Heart left ventricle (tissue), 16 donors: ENCODE data around the gene ANKRD33. TPM values are rescaled to one million over a fixed set of nuclear protein-coding genes. Genes with fewer than 3 reads are reported as not detected.

ENCODE experiments used
- ATAC-seq, 4 donors: fragments of 200-7000 bp; cut with Tn5 transposase; one replicate each; pipeline ENCODE4 v1.9.1; 2020 to 2022; ENCODE audit warnings: moderate library complexity in 4 of 4, mild to moderate bottlenecking in 3 of 4, moderate number of reproducible peaks in 1 of 4
- DNase-seq, 5 donors: peaks; one replicate each; pipeline ENCODE4 v3.0.0-alpha.2; 2020
- H3K27ac ChIP-seq, 12 donors: fragments of 200-600 bp; sonication (generic) in 4 of 12; one replicate each; pipeline versions ENCODE4 v1.5.0 to v1.8.0; 2016 to 2022; ENCODE audit warnings: mild to moderate bottlenecking in 2 of 12
- H3K27me3 ChIP-seq, 9 donors: fragments of 200-600 bp; sonication (generic) in 2 of 9; one replicate each; pipeline versions ENCODE4 v1.5.1 to v1.8.0; 2016 to 2022; ENCODE audit warnings: mild to moderate bottlenecking in 3 of 9
- H3K36me3 ChIP-seq, 9 donors: fragments of 200-600 bp; sonication (generic) in 2 of 9; one replicate each; pipeline versions ENCODE4 v1.5.0 to v1.8.0; 2018 to 2022; ENCODE audit warnings: mild to moderate bottlenecking in 2 of 9
- H3K4me1 ChIP-seq, 12 donors: fragments of 200-600 bp; sonication (generic) in 4 of 12; one replicate each; pipeline versions ENCODE4 v1.5.0 to v1.8.0; 2016 to 2022; ENCODE audit warnings: mild to moderate bottlenecking in 3 of 12
- H3K4me3 ChIP-seq, 12 donors: fragments of 200-600 bp; sonication (generic) in 4 of 12; one replicate each; pipeline versions ENCODE4 v1.5.0 to v1.8.0; 2017 to 2022; ENCODE audit warnings: mild to moderate bottlenecking in 9 of 12, moderate library complexity in 4 of 12
- H3K9me3 ChIP-seq, 12 donors: fragments of 200-600 bp; sonication (generic) in 4 of 12; one replicate each; pipeline versions ENCODE4 v1.5.0 to v1.8.0; 2016 to 2022; ENCODE audit warnings: mild to moderate bottlenecking in 1 of 12
- CTCF ChIP-seq, 12 donors: fragments of 200-600 bp; sonication (generic) in 4 of 12; IDR thresholded peaks; one replicate each; pipeline versions ENCODE4 v1.5.0 to v1.8.0; 2018 to 2022; ENCODE audit warnings: antibody characterized with exemption in 12 of 12, mild to moderate bottlenecking in 5 of 12
- POLR2A ChIP-seq, 2 donors: fragments of 450-650 bp; IDR thresholded peaks; one replicate each; pipeline ENCODE4 v1.6.1; 2017; ENCODE audit warnings: antibody characterized with exemption in 2 of 2, mild to moderate bottlenecking in 2 of 2, moderate library complexity in 2 of 2
- WGBS, 4 donors: extraction: QIAGEN DNeasy Blood & Tissue Kit in 2 of 4; methylation state at CpG; one replicate each; pipeline versions ENCODE4 v1.1.5 to v1.1.7; 2013 to 2018; 5-methylcytosine and 5-hydroxymethylcytosine counted together
- intact Hi-C, 10 donors: fragments of 100-400 bp; cut with DNase I; formaldehyde crosslinking; loops; one replicate each; pipeline versions ENCODE4 v1.11.1 to v1.14.2; 2022
- polyA plus RNA-seq, 2 donors: library from polyadenylated mRNA; stranded (reverse); fragments of 200-250 nt; gene quantifications; one replicate each; pipeline ENCODE4 v1.2.3, GENCODE V29; 2013
- total RNA-seq, 9 donors: library from RNA; depleted of rRNA in 2 of 9; stranded (reverse); fragments of >200 nt in 2 of 9; fragmentation: NEBNext Ultra II Directional in 3 of 9; extraction: Animal tissue kit (Norgen Biotek cat#: 25700) in 3 of 9; gene quantifications; one replicate each; pipeline versions ENCODE4 v1.1.0 to v1.2.4, GENCODE V29; 2016 to 2023
- donor health status: ischemic (EF 13 %, LVEDD 7.1; RV severe dilation, severe dysfunction).
- donor health status: healthy with polysubstance abuse.
- donor health status: DM: no; HTN: yes; CAD: no.
- donor health status: DM: no; HTN: no; CAD: no.
- donor health status: ischemic (EF 25% LVEDD 6.9; RV normal size, moderate dysfunction).
- donor health status: ischemic (EF 25% LVEDD 5.7; RV mildly dilated, moderate dysfunction).
- donor health status: healthy.
- donor health status: DM: yes; HTN: yes; CAD: no.
- donor health status: ischemic (EF 35%, LVEDD 5.7; RV mildly dilated, moderate dysfunction).
- donor health status: nonischemic (EF 11% LVEDD 7.7; RV severe dilation, severe dysfunction).
- donor health status: DM: yes; HTN: yes; CAD: no.
- donor health status: PGD.
- donor health status: ischemic (EF 29% LVEDD 5.4; RV normal size, mild dysfunction).
- donor health status: nonischemic (EF 23%, LVEDD 6.1; RV moderate dilation, normal function).

The ANKRD33 gene
- total and polyA plus RNA-seq, 11 donors = not detected

GRCh38 chr12:51911307-51911706, 23.4 kb downstream of the ANKRD33 start:
- no peak for ATAC-seq
- no peaks in the 10 kb centered on the region for H3K9me3 ChIP-seq
- peak overlapping the region in 4 of 12 donors; percentile 16 to 65 (median 40) for H3K4me3 ChIP-seq
- intact Hi-C loops = no loop called here
- H3K4me1 ChIP-seq = peaks cover 6 to 80% (median 66%) of the 10 kb centered on the region in 12 donors
- TF ChIP-seq CTCF (IDR thresholded peaks at IDR 0.05) = no peak
- TF ChIP-seq POLR2A (IDR thresholded peaks at IDR 0.05) = no peak
- peaks cover 0 to 26% (median 17%) of the 10 kb centered on the region in 9 donors for H3K36me3 ChIP-seq
- H3K27me3 ChIP-seq = peaks cover 0 to 19% (median 5%) of the 10 kb centered on the region in 9 donors
- peak overlapping the region; percentile 31 to 95 (median 78) for H3K27ac ChIP-seq
- peak in 2 of 5 donors; percentile 32 to 51 for DNase-seq
- 70 to 93% (median 77%) methylated on average over 6 of the region's 6 CpGs for WGBS, 4 donors

DNA sequence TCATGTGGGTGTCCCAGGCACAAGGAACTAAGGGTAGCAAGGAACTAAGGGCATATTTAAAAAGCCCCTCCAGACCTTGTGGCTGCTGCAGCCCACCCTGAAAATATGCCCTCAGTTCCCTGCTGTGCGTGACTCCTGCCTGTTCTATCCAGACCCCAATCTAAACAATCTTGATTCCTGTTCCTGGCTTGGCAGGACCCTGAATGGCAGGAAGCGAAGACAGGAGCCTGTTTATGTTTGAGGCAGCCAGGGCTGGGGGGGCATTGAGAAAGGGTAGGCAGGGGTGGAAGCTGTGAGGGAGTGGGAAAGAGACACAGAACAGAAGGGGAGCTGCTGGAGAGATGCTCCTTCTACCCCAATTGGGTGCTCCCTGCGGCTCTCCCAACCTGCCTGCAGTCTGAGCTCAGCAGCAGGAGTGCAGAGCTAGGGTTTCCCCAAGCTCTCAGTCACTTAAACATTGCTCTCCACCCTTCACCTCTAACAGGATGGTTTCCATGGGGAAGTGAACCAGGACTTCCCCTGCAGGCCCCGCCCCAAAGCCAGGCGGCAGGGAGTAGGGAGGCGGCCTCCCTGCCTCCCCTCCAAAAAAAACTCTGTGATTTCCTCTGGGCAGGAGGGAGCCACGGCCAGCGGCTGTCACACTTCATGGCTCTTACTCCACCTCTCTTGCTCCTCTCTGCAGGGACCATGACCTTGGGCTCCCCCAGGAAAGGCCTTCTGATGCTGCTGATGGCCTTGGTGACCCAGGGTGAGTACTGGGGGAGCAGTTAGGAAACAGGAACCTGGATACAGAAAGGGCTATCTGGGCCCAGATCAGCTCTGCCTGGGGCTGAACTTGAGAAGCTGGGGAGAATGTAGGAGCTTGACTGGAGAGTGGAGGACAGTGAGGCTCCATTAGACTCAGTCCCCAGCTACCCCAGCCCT, 24.1 kb downstream of the ANKRD33 start:
- DNase-seq (peak in 4 of 5 donors; percentile 63 to 75 (median 68)), ATAC-seq (peak; percentile 54 to 84 (median 64))
- Histone ChIP-seq H3K27ac (peak overlapping the region; percentile 25 to 95 (median 78)), H3K36me3 (peaks cover 0 to 33% (median 22%) of the 10 kb centered on the region in 9 donors), H3K4me1 (peaks cover 6 to 74% (median 61%) of the 10 kb centered on the region in 12 donors), H3K27me3 (peaks cover 0 to 12% (median 2%) of the 10 kb centered on the region in 9 donors), H3K4me3 (peak overlapping the region in 9 of 12 donors; percentile 25 to 65 (median 38)), H3K9me3 (no peaks in the 10 kb centered on the region)
- 51 to 66% (median 54%) methylated on average over 8 of the region's 8 CpGs for WGBS, 4 donors
- no peak for TF ChIP-seq CTCF (IDR thresholded peaks at IDR 0.05)
- TF ChIP-seq POLR2A (IDR thresholded peaks at IDR 0.05) = no peak
- intact Hi-C loops = no loop called here

DNA sequence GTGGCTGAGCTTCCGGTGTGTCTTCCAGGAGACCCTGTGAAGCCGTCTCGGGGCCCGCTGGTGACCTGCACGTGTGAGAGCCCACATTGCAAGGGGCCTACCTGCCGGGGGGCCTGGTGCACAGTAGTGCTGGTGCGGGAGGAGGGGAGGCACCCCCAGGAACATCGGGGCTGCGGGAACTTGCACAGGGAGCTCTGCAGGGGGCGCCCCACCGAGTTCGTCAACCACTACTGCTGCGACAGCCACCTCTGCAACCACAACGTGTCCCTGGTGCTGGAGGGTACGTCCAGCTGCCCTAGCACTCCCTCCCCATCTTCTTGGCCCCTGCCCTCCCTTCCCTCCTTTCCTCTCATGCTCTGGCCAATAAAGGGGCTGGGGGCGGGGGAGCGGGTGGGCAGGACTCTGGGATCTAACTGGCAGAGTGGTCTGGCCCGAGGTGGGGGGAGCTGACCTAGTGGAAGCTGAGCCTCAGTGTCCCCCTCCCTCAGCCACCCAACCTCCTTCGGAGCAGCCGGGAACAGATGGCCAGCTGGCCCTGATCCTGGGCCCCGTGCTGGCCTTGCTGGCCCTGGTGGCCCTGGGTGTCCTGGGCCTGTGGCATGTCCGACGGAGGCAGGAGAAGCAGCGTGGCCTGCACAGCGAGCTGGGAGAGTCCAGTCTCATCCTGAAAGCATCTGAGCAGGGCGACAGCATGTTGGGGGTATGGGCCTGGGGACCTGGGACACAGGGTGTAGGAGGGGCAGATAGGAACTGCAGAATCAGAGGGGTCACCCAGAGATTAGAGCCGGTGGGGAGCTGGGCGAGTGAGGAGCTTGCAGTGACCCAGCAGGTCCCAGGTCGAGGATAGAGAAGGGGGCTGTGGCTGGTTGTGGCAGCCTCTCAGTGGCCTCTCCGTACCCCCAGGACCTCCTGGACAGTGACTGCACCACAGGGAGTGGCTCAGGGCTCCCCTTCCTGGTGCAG, 25.4 kb downstream of the ANKRD33 start:
- Histone ChIP-seq H3K4me1 (peaks cover 6 to 79% (median 63%) of the 10 kb centered on the region in 12 donors), H3K9me3 (no peaks in the 10 kb centered on the region), H3K27me3 (peaks cover 0 to under 1% (median 0%) of the 10 kb centered on the region in 9 donors), H3K27ac (peak overlapping the region in 9 of 12 donors; percentile 57 to 95 (median 79)), H3K36me3 (peaks cover 0 to 43% (median 28%) of the 10 kb centered on the region in 9 donors), H3K4me3 (peak overlapping the region in 8 of 12 donors; percentile 25 to 47 (median 38))
- ATAC-seq (no peak), DNase-seq (no peak)
- WGBS, 4 donors = 82 to 89% (median 86%) methylated on average over 27 to 30 of the region's 30 CpGs
- TF ChIP-seq CTCF (IDR thresholded peaks at IDR 0.05) (peak in 3 of 12 donors; percentile 6 to 11 (median 8)), POLR2A (IDR thresholded peaks at IDR 0.05) (no peak)
- intact Hi-C loops = no loop called here
